Thyroid gland (tissue), 4 donors: Measurements from ENCODE around the gene GTF2B.

Experiments
- POLR2A ChIP-seq, 2 donors: fragments of 450-650 bp; IDR thresholded peaks; one replicate each; pipeline ENCODE4 v1.6.1; 2017; ENCODE audit warnings: antibody characterized with exemption in 2 of 2, mild to moderate bottlenecking in 2 of 2, moderate library complexity in 1 of 2
- TF ChIP-seq, protein P1 (sequence below), 6 experiments: fragments of 200-600 bp in 3 of 6; fragments of 450-650 bp in 3 of 6; sonication (generic) in 3 of 6; IDR thresholded peaks; one replicate each; pipeline ENCODE4 v1.5.1; 2016 to 2019; ENCODE audit warnings: antibody characterized with exemption in 6 of 6, mild to moderate bottlenecking in 2 of 6, inconsistent platforms in 1 of 6, moderate library complexity in 1 of 6

DNA sequence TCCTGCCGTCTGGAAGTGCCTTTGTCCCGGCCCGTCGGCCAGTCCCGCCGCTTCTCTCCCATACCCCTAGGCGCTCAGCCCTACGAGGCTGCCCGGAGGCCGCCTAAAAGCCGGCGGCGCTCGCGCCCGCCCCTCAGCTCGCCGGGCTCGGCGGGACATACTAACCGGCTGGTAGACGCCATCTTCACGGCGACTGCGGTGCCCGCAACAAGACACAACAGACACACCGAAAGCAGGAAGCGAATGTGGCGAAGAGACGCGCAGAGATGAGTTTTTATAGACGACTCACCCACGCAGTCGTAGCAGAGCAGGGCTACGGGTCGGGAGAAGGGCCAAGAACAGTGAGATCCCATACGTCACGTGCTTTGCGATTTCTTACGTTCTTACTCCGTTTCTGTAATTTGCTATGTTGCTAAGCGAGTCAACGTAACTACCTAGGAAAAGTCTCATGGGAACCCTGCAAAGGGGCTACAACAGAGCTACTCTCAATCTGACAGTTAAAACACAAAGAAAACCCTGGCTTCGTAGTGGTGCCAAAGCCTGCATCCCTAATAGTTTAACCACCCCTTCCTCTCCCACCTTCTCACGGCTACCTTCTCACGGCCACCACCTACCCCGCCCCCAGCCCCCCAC, at the start of gene GTF2B:
- TF ChIP-seq, protein P1, sequence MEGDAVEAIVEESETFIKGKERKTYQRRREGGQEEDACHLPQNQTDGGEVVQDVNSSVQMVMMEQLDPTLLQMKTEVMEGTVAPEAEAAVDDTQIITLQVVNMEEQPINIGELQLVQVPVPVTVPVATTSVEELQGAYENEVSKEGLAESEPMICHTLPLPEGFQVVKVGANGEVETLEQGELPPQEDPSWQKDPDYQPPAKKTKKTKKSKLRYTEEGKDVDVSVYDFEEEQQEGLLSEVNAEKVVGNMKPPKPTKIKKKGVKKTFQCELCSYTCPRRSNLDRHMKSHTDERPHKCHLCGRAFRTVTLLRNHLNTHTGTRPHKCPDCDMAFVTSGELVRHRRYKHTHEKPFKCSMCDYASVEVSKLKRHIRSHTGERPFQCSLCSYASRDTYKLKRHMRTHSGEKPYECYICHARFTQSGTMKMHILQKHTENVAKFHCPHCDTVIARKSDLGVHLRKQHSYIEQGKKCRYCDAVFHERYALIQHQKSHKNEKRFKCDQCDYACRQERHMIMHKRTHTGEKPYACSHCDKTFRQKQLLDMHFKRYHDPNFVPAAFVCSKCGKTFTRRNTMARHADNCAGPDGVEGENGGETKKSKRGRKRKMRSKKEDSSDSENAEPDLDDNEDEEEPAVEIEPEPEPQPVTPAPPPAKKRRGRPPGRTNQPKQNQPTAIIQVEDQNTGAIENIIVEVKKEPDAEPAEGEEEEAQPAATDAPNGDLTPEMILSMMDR (IDR thresholded peaks at IDR 0.05): peak in 1 of 6 experiments; percentile 10
- TF ChIP-seq POLR2A (IDR thresholded peaks at IDR 0.05): peak; percentile 16 to 91
